HG03064 (cell line): ENCODE results near the gene P2RY14.

Experiments
- ATAC-seq: cut with Tn5 transposase; IDR thresholded peaks from one replicate; pipeline ENCODE4 v1.9.1; 2021; ENCODE audit warnings: low read depth; ENCODE audit not compliant: unreplicated experiment

Gene P2RY14

DNA sequence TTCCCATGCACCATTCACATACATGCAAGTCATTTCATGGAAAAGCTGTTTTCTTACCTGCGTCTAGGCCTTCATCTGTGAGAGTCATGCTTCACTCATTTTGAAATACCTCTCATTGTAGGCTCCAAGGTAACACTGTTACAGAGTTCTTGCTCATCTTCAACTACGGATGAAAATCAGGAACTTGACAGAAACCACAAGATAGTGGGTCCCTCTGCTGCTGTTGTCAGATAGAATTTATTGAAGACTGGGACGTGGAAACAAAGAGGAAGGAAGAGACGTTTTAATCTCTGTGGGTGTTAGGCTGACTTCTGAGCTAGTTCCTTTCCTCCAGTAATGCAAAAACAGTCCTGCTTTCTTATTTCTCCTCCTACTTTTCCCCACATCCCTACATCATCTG lies at the start of gene P2RY14:
Gene P2RY14, minus strand, starts transcription at position 313 of the 400 bp plus-strand sequence. CDS start 64,226 bp downstream, outside the sequence.
- ATAC-seq = no peak

- no peak for ATAC-seq
Measured at GRCh38 chr3:151327571-151328198, 49.3 kb upstream of the P2RY14 start.

DNA sequence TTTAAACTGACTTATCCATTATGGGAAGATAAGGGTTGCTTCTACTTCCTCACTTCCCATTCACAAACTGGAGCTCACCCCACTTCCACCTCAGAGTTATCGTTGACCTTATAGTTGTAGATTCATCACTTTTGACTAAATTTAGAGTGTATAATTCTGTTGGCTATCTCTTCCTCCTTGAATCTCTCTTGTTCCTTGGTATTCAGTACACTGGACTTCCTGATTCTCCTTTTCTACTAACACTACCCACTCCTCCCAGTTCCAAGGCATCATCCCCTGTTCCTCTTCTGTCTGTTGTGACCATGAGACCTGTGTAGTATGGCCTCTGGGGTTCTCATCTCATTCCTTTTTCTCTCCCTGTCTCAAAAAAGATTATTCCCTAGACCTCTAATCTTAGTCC lies 44.2 kb upstream of the P2RY14 start:
- ATAC-seq = no peak

DNA sequence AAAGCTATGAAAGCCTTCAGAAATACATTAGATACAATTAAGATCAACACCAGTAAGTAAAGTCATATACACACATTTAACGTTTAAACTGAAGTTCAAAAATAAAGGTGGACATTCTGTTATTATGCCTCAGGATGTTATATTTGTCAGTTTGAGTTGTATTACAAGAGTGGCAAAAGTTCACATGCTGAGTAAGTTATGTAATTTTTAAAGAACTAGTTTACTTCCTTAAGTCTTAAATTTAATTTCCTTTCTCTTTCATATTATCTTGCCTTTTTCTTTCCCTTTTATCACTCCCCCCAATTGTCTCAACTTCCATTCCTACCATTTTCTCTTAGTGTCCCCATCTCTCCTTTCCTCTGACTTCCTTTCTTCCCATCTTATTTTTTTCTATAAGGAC lies 43.2 kb upstream of the P2RY14 start:
- no peak for ATAC-seq

DNA sequence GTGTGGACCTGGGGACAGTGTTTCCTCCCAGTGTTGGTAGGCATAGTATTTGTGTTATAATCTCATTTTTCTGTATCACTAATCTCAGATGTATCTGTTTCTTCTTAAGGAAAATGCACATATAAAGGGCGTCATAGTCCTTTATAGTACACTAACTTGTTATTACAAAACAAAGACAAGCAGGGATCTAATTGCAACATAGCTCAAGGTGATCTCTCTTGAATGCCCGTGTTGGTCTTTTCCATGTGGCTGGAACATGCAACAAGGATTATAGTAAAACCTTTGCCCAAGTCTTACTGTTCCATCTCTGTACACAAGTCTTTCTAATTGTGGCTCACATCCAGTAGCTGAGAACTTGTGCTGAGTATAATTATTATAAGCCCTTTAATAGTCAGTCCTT lies 41.8 kb upstream of the P2RY14 start:
- ATAC-seq = no peak

GRCh38 chr3:151319628-151320027 lies 41.3 kb upstream of the P2RY14 start:
- no peak for ATAC-seq

- ATAC-seq = no peak
Measured at GRCh38 chr3:151318991-151319390, 40.6 kb upstream of the P2RY14 start.

- no peak for ATAC-seq
Measured at GRCh38 chr3:151318313-151318712, 40.0 kb upstream of the P2RY14 start.

DNA sequence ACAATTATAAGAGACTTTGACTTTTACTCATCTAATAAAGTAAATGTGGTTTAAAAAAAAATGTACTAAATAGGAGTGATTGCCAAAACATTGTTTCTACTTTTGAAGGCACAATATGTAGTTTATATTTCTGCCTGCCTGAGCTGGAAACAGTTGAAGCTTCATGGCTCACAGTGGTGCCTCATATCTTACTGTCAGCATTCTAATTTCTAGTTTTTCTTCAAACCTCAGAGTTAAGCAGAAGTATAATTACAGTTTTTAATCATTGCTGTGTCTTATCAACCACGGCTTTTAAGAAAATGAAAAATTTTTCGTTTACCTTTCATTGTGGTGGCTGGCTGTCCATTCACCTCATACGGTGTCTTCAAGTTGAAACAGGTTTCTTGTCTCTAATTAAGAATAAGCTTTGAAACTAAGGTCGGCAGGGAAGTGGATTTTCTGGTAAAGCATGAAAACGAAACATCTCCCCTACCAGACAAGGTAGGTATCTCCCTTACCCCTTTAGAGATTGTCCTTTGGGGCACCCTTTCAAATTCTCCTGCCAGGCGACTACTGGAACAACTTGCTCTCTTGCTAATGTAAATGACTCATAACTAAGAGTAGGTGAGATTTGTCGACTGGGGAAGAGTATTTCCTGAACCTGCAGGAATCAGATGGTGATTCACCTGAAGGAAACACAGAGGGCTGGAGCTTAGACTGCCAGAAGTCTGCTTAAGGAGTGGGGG lies 38.1 kb upstream of the P2RY14 start, which contains the start of gene GPR87:
Gene GPR87, minus strand, starts transcription at position 554 of the 725 bp plus-strand sequence. CDS start 16,720 bp downstream, outside the sequence.
- ATAC-seq = no peak

DNA sequence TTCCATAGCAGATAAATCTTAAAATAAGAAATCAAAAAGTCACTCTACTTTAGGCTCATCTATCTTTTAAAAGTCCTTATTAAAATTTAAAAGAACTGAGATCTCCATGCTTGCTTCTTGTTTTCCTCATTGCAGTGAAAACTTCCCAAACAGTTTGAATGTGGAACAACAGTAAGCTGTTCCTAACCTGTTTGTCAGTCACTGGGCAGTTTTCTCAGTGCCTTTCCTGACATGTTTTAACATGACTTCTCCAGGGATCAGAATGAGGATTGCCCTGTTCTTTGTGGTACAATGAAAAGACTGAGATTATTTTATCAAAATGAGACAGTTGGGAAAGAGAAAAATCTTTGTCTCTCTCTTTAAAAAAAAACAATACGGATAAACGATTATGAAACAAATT lies 37.5 kb upstream of the P2RY14 start:
- ATAC-seq = no peak

GRCh38 chr3:151315136-151315535 lies 36.8 kb upstream of the P2RY14 start:
- no peak for ATAC-seq

DNA sequence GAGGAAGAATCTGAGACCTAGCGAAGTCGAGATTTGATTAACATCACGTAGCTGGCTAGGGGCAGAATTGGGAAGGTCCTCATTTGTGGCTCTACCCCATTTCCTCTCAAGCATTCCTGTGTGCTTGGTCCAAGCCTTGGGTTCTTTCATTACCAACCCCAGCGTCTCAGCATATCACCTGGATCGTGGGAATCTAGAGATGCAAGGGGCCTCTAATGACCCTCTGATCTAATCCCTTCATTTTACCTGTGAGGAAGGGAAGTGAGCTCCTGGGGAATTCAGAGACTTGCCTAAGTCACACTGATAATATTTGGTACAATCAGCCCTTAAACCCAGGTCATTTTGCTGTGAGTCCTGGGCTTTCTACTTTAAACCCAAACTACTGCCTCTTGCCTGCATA lies 36.3 kb upstream of the P2RY14 start:
- ATAC-seq = no peak

GRCh38 chr3:151314137-151314536 lies 35.8 kb upstream of the P2RY14 start:
- no peak for ATAC-seq

DNA sequence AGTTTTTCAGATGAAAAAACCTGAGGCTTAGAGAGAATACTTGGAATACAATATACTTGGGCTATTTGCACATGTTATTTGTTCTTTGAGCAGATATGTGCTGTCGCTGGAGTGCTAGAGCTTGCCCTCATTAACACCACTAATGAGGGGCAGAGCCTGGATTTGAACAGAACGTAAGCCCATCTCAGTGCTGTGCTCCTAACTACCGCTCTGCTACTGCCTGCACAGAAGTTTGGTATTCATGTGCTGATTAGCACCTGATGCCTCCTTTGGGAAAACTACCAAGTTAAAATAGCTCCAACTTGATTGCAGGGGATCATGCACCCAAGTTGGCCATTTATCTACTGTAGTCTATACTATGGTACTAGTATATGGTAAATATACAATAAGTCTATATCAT lies 34.6 kb upstream of the P2RY14 start:
- no peak for ATAC-seq

- ATAC-seq = no peak
Measured at GRCh38 chr3:151309566-151309965, 31.2 kb upstream of the P2RY14 start.

DNA sequence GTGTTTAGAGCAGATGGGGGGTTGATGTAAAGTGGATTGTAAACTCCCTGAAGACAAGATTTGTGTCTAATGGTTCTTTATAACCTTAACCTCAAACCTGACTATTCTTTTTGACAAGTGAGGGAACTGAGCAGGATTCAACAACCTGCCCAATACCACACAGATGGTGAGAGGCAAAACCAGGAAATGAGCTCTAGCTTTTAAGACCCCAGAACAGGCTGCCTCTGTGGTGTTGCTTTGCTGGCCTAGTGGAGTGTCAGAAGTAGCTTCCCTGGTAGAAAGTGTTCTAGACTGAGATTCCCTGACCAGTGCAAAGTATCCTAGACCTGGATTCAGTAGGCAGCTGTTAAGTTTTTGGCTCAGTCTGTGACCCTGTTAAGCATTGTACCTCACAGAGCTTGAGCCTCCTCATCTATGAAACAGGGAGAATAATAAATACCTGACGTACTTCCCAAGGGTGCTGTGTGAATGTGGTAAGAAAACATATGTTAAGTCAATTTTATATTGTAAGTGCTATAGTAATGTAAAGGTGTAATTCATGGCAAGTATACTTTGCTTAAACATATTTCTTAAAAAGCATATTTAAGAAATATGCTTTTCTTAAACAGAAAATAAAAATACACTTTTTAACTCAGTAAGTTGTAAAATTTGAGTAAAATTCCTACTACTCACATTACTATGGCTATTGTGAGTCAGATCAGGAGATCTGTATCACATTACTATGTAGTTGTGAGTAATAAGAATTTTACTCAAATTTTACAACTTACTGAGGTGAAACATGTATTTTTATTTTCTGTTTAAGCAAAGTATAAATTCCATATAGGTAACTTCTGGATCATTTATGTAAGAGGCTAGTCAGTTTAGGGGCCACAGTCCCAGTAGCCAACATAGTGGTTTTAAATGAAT lies 29.5 kb upstream of the P2RY14 start:
- ATAC-seq = no peak

DNA sequence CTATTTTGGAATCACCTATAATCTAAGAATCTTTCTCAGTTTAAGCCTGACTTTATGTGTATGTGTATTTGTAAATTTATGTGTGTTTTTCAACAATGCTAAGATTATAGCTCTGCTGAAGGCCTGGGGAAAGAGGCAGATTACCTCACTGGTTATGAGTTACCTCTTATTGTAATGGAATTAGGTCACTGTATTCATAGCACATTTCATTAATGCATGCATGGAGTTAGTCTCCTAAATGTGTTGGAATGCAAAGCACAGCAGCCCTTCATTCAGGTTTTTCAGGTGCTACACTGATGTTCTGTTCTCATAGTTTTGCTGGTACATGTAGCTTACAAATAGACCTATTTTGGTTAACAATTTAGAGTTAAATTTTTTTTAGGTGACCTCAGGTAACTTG lies 28.8 kb upstream of the P2RY14 start:
- no peak for ATAC-seq

DNA sequence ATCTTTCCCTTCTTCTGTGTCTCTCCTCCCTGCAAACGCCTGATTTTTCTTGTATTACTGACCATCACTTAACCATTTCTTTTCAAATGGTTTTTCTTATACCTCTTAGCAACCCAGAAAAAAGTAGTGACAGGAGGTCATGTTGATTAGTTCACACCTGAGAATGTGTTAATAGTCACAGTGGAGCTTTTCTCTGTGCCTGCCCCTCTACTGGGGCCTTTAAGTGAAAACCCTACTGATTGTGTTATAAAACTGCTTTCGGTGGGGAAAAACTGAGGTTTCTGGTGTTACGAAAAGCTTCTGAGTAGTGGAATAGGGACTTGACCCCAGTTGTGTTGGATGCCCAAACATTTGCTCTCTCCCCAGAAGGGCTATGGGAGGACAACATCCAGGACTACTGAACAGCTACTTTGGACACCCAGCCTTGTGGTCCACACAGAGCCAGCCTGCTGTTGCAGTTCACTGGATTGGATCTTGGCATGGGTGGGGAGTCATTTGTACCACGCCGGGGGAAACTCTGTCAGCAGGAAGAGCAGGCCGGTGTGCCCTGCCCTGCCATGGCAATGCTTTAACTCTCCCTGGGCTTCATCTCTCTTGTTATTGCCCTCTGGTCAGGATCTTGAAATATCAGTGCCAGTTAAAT lies 27.9 kb upstream of the P2RY14 start:
- no peak for ATAC-seq

DNA sequence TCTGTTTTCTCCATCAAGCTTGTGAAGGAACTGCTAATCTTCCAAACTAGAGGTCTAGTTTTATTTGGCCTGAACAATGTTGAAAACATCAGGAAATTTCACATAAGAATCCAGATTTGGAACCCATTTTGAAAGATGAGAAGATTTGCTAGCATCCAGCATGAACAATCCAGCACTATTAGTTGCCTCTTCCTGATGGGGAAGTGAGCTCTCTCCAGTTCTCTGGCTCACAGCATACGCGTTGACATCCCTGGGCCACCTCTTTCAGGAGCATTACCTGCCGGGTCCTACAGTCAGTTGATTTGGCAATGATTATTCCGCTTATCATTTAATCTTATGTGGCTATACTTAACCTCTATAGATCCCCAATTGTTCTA lies 27.4 kb upstream of the P2RY14 start:
- ATAC-seq = no peak

- ATAC-seq = no peak
Measured at GRCh38 chr3:151305060-151305774, 26.9 kb upstream of the P2RY14 start.
